Gastrocnemius medialis (tissue), 4 donors: ENCODE measurements around the gene ETFB.

Experiments
- POLR2A ChIP-seq, 2 donors: fragments of 450-650 bp; IDR thresholded peaks; one replicate each; pipeline ENCODE4 v1.6.1; 2017; ENCODE audit warnings: antibody characterized with exemption in 2 of 2, mild to moderate bottlenecking in 2 of 2, moderate library complexity in 2 of 2
- TF ChIP-seq, protein P1 (sequence below), 5 experiments: fragments of 450-650 bp in 3 of 5; fragments of 200-600 bp in 2 of 5; sonication (generic) in 2 of 5; IDR thresholded peaks in 4 of 5; conservative IDR thresholded peaks in 1 of 5; 1 replicate in 4 of 5; 2 replicates in 1 of 5; pipeline ENCODE4 v1.5.1; 2016 to 2019; ENCODE audit warnings: antibody characterized with exemption in 5 of 5, mild to moderate bottlenecking in 3 of 5, moderate library complexity in 3 of 5

DNA sequence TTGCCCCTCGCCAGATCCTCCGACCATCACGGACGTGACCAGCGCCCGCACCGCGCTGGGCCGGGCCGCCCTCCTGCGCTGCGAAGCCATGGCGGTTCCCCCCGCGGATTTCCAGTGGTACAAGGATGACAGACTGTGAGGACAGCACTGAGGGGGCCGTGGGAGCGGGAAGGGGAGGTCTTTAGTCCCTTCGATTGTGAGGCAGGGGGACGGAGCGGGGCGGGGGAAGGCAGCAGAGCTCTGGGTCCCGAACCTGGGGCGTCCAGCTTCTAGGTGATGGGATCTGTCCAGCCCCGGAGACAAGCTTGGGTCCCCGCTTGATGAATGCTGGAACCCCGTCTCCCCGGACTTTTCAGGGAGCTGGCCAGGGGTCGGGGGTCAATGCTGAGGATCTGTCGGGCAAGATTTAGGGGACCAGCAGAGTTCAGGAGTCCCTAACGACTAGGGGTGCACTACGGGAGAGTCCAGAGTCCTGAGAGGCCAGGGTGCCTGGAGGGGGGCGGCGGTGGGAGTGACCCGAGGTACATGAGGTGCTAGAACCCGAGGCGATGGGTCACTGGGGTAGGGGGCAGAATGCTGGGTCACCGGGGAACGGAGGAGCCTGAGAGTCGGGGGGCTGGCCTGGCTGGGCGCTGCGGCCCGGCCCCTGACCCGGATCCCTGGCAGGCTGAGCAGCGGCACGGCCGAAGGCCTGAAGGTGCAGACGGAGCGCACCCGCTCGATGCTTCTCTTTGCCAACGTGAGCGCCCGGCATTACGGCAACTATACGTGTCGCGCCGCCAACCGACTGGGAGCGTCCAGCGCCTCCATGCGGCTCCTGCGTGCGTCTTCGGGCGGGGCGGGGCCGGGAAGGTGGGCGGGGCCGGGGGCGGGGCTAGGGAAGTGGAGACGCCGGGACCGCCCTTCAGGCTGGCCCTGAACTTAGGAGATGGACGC lies 38.9 kb downstream of the ETFB start:
- TF ChIP-seq, protein P1, sequence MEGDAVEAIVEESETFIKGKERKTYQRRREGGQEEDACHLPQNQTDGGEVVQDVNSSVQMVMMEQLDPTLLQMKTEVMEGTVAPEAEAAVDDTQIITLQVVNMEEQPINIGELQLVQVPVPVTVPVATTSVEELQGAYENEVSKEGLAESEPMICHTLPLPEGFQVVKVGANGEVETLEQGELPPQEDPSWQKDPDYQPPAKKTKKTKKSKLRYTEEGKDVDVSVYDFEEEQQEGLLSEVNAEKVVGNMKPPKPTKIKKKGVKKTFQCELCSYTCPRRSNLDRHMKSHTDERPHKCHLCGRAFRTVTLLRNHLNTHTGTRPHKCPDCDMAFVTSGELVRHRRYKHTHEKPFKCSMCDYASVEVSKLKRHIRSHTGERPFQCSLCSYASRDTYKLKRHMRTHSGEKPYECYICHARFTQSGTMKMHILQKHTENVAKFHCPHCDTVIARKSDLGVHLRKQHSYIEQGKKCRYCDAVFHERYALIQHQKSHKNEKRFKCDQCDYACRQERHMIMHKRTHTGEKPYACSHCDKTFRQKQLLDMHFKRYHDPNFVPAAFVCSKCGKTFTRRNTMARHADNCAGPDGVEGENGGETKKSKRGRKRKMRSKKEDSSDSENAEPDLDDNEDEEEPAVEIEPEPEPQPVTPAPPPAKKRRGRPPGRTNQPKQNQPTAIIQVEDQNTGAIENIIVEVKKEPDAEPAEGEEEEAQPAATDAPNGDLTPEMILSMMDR (IDR thresholded peaks at IDR 0.05 in 4 of 5, conservative IDR thresholded peaks at IDR 0.05 in 1 of 5): no peak
- TF ChIP-seq POLR2A (IDR thresholded peaks at IDR 0.05): no peak
